H9 (cell line): ENCODE results near the gene RILP. TPM values are rescaled to one million over a fixed set of nuclear protein-coding genes. Genes with fewer than 3 reads are reported as not detected.

ENCODE experiments used
- DNase-seq: peaks from one replicate; pipeline ENCODE4 v3.0.0-alpha.2; 2017
- H2AFZ ChIP-seq: one replicate; pipeline ENCODE4 v1.6.1; 2013; ENCODE audit warnings: mild to moderate bottlenecking, low read length, control low read depth, moderate library complexity
- H2AK5ac ChIP-seq: 2 replicates; pipeline ENCODE4 v1.6.1; 2013; ENCODE audit warnings: low read length, control low read depth, mixed read lengths; ENCODE audit not compliant: insufficient read length
- H2BK120ac ChIP-seq: one replicate; pipeline ENCODE4 v1.6.1; 2013; ENCODE audit warnings: low read depth, mild to moderate bottlenecking, low read length, control low read depth, inconsistent platforms; ENCODE audit not compliant: poor library complexity, severe bottlenecking
- H2BK12ac ChIP-seq: 2 replicates; pipeline ENCODE4 v1.6.1; 2013; ENCODE audit warnings: low read length, control low read depth, mixed read lengths, low read depth; ENCODE audit not compliant: insufficient read length
- H2BK15ac ChIP-seq: 2 replicates; pipeline ENCODE4 v1.6.1; 2013; ENCODE audit warnings: low read depth, low read length, control low read depth
- H2BK20ac ChIP-seq: one replicate; pipeline ENCODE4 v1.6.1; 2013; ENCODE audit warnings: low read depth, mild to moderate bottlenecking, low read length, control low read depth, inconsistent platforms; ENCODE audit not compliant: poor library complexity, severe bottlenecking
- H2BK5ac ChIP-seq: 2 replicates; pipeline ENCODE4 v1.6.1; 2013; ENCODE audit warnings: low read length, control low read depth, mixed read lengths; ENCODE audit not compliant: insufficient read length
- H3K14ac ChIP-seq: 2 replicates; pipeline ENCODE4 v1.6.1; 2013; ENCODE audit warnings: low read length, control low read depth; ENCODE audit not compliant: insufficient read depth
- H3K18ac ChIP-seq: 2 replicates; pipeline ENCODE4 v1.6.1; 2013; ENCODE audit warnings: low read depth, mild to moderate bottlenecking, mixed read lengths, low read length, control low read depth; ENCODE audit not compliant: insufficient read length
- H3K23ac ChIP-seq: 2 replicates; pipeline ENCODE4 v1.6.1; 2013; ENCODE audit warnings: low read length, control low read depth, mixed read lengths, low read depth; ENCODE audit not compliant: insufficient read length
- H3K23me2 ChIP-seq: 2 replicates; pipeline ENCODE4 v1.6.1; 2013; ENCODE audit warnings: low read depth, mild to moderate bottlenecking, mixed read lengths, low read length, control low read depth; ENCODE audit not compliant: insufficient read length, poor library complexity, severe bottlenecking
- H3K27ac ChIP-seq: 2 replicates; pipeline ENCODE4 v1.5.1; 2013; ENCODE audit warnings: low read length, control low read depth, mixed read lengths, low read depth; ENCODE audit not compliant: insufficient read length
- H3K27me3 ChIP-seq: 2 replicates; pipeline ENCODE4 v1.6.1; 2013; ENCODE audit warnings: low read length, control low read depth, inconsistent platforms; ENCODE audit not compliant: insufficient read depth
- H3K4ac ChIP-seq: 2 replicates; pipeline ENCODE4 v1.6.1; 2013; ENCODE audit warnings: low read depth, mild to moderate bottlenecking, control low read depth, inconsistent platforms, low read length, moderate library complexity
- H3K4me1 ChIP-seq: 2 replicates; pipeline ENCODE4 v1.6.1; 2013; ENCODE audit warnings: low read length, control low read depth, inconsistent platforms; ENCODE audit not compliant: insufficient read depth
- H3K4me2 ChIP-seq: 2 replicates; pipeline ENCODE4 v1.6.1; 2013; ENCODE audit warnings: low read length, control low read depth, mixed read lengths; ENCODE audit not compliant: insufficient read length, insufficient read depth
- H3K56ac ChIP-seq: 2 replicates; pipeline ENCODE4 v1.6.1; 2013; ENCODE audit warnings: low read depth, mild to moderate bottlenecking, mixed read lengths, low read length, control low read depth; ENCODE audit not compliant: insufficient read length
- H3K79me1 ChIP-seq: 2 replicates; pipeline ENCODE4 v1.6.1; 2013; ENCODE audit warnings: low read depth, mild to moderate bottlenecking, moderate library complexity, low read length, control low read depth, inconsistent platforms; ENCODE audit not compliant: insufficient read depth, poor library complexity, severe bottlenecking
- H3K79me2 ChIP-seq: 2 replicates; pipeline ENCODE4 v1.6.1; 2013; ENCODE audit warnings: low read length, control low read depth, inconsistent platforms; ENCODE audit not compliant: insufficient read depth
- H3K9ac ChIP-seq: 2 replicates; pipeline ENCODE4 v1.6.1; 2013; ENCODE audit warnings: low read length, control low read depth, mixed read lengths; ENCODE audit not compliant: insufficient read length; ENCODE audit errors: extremely low read depth
- H3K9me3 ChIP-seq: one replicate; pipeline ENCODE4 v1.6.1; 2013; ENCODE audit warnings: low read depth, low read length, inconsistent platforms; ENCODE audit not compliant: control insufficient read depth
- H3T11ph ChIP-seq: one replicate; pipeline ENCODE4 v1.6.1; 2013; ENCODE audit warnings: mild to moderate bottlenecking, low read length, control low read depth, inconsistent platforms
- H4K20me1 ChIP-seq: one replicate; pipeline ENCODE4 v1.6.1; 2013; ENCODE audit not compliant: control insufficient read depth, insufficient read length, insufficient read depth
- H4K5ac ChIP-seq: 2 replicates; pipeline ENCODE4 v1.6.1; 2013; ENCODE audit warnings: low read depth, mild to moderate bottlenecking, mixed read lengths, low read length, control low read depth; ENCODE audit not compliant: insufficient read length
- H4K8ac ChIP-seq: replicated peaks from 2 replicates; pipeline ENCODE4 v1.6.1; 2013; ENCODE audit warnings: low read length, control low read depth, mixed read lengths, low read depth; ENCODE audit not compliant: insufficient read length
- H4K91ac ChIP-seq: 2 replicates; pipeline ENCODE4 v1.6.1; 2013; ENCODE audit warnings: low read depth, mild to moderate bottlenecking, moderate library complexity, mixed read lengths, low read length, control low read depth; ENCODE audit not compliant: insufficient read length
- H3K27ac Mint-ChIP-seq, 3 experiments: 2 replicates in 2 of 3; 3 replicates in 1 of 3; pipeline ENCODE4 v1.8.0; 2020 to 2021; ENCODE audit warnings: mixed read lengths in 3 of 3, mild to moderate bottlenecking in 1 of 3, moderate library complexity in 1 of 3
- H3K27me3 Mint-ChIP-seq: 2 replicates; pipeline ENCODE4 v1.8.0; 2021; ENCODE audit warnings: low read depth, mild to moderate bottlenecking, moderate library complexity, mixed read lengths
- H3K36me3 Mint-ChIP-seq, 3 experiments: 2 replicates in 2 of 3; 3 replicates in 1 of 3; pipeline ENCODE4 v1.8.0; 2020 to 2021; ENCODE audit warnings: low read depth in 3 of 3, mixed read lengths in 3 of 3; ENCODE audit not compliant: insufficient read depth in 1 of 3
- H3K4me1 Mint-ChIP-seq, 2 experiments: 2 replicates each; pipeline ENCODE4 v1.8.0; 2020; ENCODE audit warnings: mixed read lengths in 2 of 2
- H3K4me3 Mint-ChIP-seq, 2 experiments: 2 replicates in 1 of 2; 3 replicates in 1 of 2; pipeline ENCODE4 v1.8.0; 2020 to 2021; ENCODE audit warnings: mild to moderate bottlenecking in 2 of 2, mixed read lengths in 2 of 2, moderate library complexity in 1 of 2
- H3K9me3 Mint-ChIP-seq, 2 experiments: 2 replicates in 1 of 2; 3 replicates in 1 of 2; pipeline ENCODE4 v1.8.0; 2020; ENCODE audit warnings: mild to moderate bottlenecking in 2 of 2, mixed read lengths in 2 of 2, moderate library complexity in 1 of 2
- WGBS: extraction: QIAGEN DNeasy Blood & Tissue Kit; methylation state at CpG from one replicate; pipeline ENCODE4 v1.1.7; 2013; ENCODE audit warnings: missing lambda C conversion rate, low lambda C conversion rate, mixed read lengths; ENCODE audit not compliant: insufficient read length; ENCODE audit errors: extremely low coverage; 5-methylcytosine and 5-hydroxymethylcytosine counted together
- total RNA-seq: library from RNA; stranded (reverse); gene quantifications from 2 replicates; pipeline ENCODE4 v1.2.1, GENCODE V29; 2021
- TF ChIP-seq, protein P1 (sequence below): fragments of 200-600 bp; sonication (generic); conservative IDR thresholded peaks from 3 replicates; pipeline ENCODE4 v1.8.0; 2021; ENCODE audit warnings: antibody characterized with exemption, mild to moderate bottlenecking

RILP gene
- total RNA-seq, 1 experiment from 2014 or later, result 5.4 TPM

GRCh38 chr17:1661045-1661444 lies 11.4 kb upstream of the RILP start:
- Histone ChIP-seq H3K23ac (no peak overlapping the region), H3K4ac (no peak overlapping the region), H2AK5ac (no peak overlapping the region), H3K56ac (no peak overlapping the region), H3K27ac (no peak overlapping the region), H2BK5ac (no peak overlapping the region), H3K4me2 (no peak overlapping the region), H4K8ac (no peak overlapping the region), H2BK15ac (no peak overlapping the region), H3K79me1 (no peaks in the 10 kb centered on the region), H3K18ac (no peak overlapping the region), H3T11ph (no peak overlapping the region), H2AFZ (no peak overlapping the region), H2BK20ac (no peak overlapping the region), H3K27me3 (no peaks in the 10 kb centered on the region), H3K79me2 (no peaks in the 10 kb centered on the region; the same call in 1 of the 2 replicates), H4K91ac (no peak overlapping the region), H3K9ac (no peak overlapping the region), H4K5ac (no peak overlapping the region), H3K4me1 (no peaks in the 10 kb centered on the region), H2BK120ac (no peak overlapping the region), H4K20me1 (no peaks in the 10 kb centered on the region), H3K23me2 (no peaks in the 10 kb centered on the region), H3K9me3 (no peaks in the 10 kb centered on the region), H2BK12ac (no peak overlapping the region), H3K14ac (no peak overlapping the region)
- no peak for DNase-seq
- Mint-ChIP-seq H3K36me3 (peaks cover 74 to 96% (median 95%) of the 10 kb centered on the region in 3 experiments), H3K4me3 (no peak overlapping the region), H3K27me3 (no peaks in the 10 kb centered on the region), H3K9me3 (no peaks in the 10 kb centered on the region), H3K4me1 (no peaks in the 10 kb centered on the region), H3K27ac (no peak overlapping the region)
- TF ChIP-seq, protein P1, sequence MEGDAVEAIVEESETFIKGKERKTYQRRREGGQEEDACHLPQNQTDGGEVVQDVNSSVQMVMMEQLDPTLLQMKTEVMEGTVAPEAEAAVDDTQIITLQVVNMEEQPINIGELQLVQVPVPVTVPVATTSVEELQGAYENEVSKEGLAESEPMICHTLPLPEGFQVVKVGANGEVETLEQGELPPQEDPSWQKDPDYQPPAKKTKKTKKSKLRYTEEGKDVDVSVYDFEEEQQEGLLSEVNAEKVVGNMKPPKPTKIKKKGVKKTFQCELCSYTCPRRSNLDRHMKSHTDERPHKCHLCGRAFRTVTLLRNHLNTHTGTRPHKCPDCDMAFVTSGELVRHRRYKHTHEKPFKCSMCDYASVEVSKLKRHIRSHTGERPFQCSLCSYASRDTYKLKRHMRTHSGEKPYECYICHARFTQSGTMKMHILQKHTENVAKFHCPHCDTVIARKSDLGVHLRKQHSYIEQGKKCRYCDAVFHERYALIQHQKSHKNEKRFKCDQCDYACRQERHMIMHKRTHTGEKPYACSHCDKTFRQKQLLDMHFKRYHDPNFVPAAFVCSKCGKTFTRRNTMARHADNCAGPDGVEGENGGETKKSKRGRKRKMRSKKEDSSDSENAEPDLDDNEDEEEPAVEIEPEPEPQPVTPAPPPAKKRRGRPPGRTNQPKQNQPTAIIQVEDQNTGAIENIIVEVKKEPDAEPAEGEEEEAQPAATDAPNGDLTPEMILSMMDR, result no peak
- no CpG with 5 or more reads among the region's 12 CpGs for WGBS
